NT2/D1 (cell line): ENCODE data around the gene TMEM185A.

Source experiments
- SUZ12 ChIP-seq: IDR thresholded peaks from 2 replicates; pipeline ENCODE4 v1.6.1; 2011; ENCODE audit not compliant: insufficient read length, insufficient read depth; ENCODE audit errors: extremely low read depth
- YY1 ChIP-seq: IDR thresholded peaks from 2 replicates; pipeline ENCODE4 v1.6.1; 2011; ENCODE audit not compliant: insufficient read length, insufficient read depth
- ZNF274 ChIP-seq: IDR thresholded peaks from 2 replicates; pipeline ENCODE4 v1.6.1; 2011; ENCODE audit warnings: mild to moderate bottlenecking, low read depth, low read length

- no peak for TF ChIP-seq YY1
- no peak for TF ChIP-seq SUZ12
- TF ChIP-seq ZNF274: no peak
Observed at GRCh38 chrX:149610511-149610910, 21.1 kb downstream of the TMEM185A start.
